ENCODE results near the gene TMEM106B. TPM values are rescaled to one million over a fixed set of nuclear protein-coding genes. Genes with fewer than 3 reads are reported as not detected.
A peak's percentile ranks its signal among the peaks of the same experiment; 100 is the strongest.

Gene TMEM106B
- total RNA-seq, 1 experiment from 2014 or later, result 46.8 TPM

DNA sequence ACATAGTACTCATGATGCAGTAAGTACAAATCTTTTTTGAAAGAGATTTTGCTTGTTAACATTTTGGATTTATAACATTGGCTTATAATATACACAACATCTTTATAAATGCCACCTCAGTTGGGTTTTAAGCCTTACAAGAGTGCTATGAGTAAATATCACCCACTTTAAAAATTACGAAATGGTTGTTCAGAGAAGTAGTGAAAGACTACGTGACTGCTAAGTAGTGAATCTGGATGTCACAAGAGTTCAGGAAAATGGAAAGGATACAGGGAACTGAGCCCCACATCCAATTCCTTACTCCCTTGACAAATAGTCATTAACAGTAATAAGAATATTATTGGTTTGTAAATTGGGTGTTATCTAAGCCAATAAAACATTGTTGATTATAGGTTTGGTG, 20.0 kb downstream of the TMEM106B start:
- Mint-ChIP-seq H3K9me3 (ENCODE audit: unreplicated experiment) (no peaks in the 10 kb centered on the region), H3K4me1 (ENCODE audit: low read depth, unreplicated experiment) (no peaks in the 10 kb centered on the region), H3K27ac (ENCODE audit: unreplicated experiment) (no peak overlapping the region), H3K36me3 (ENCODE audit: insufficient read depth, unreplicated experiment) (peaks cover 6% of the 10 kb centered on the region), H3K4me3 (ENCODE audit: unreplicated experiment) (no peak overlapping the region), H3K27me3 (ENCODE audit: insufficient read depth, unreplicated experiment) (no peaks in the 10 kb centered on the region)
- no peaks in the 10 kb centered on the region for H3K36me3 ChIP-seq (ENCODE audit: control insufficient read depth, insufficient read depth, low read length)
- ChIA-PET CTCF (no interaction called here), POLR2A (no interaction called here)
- no peaks in the 10 kb centered on the region for H3K9me3 ChIP-seq
- H3K4me1 ChIP-seq, result no peaks in the 10 kb centered on the region; the same call in 1 of the 2 replicates
- intact Hi-C loops (cut with micrococcal nuclease; ENCODE audit: unreplicated experiment), result no loop called here
- H3K27me3 ChIP-seq (replicated peaks; ENCODE audit: control insufficient read depth, insufficient read depth, low read length), result no peaks in the 10 kb centered on the region
- no peak for DNase-seq
- BruUV-seq (replicated peaks), result no TSS peak
- H3K4me3 ChIP-seq (ENCODE audit: low read depth, low read length), result no peak overlapping the region
- TF ChIP-seq, protein P1, sequence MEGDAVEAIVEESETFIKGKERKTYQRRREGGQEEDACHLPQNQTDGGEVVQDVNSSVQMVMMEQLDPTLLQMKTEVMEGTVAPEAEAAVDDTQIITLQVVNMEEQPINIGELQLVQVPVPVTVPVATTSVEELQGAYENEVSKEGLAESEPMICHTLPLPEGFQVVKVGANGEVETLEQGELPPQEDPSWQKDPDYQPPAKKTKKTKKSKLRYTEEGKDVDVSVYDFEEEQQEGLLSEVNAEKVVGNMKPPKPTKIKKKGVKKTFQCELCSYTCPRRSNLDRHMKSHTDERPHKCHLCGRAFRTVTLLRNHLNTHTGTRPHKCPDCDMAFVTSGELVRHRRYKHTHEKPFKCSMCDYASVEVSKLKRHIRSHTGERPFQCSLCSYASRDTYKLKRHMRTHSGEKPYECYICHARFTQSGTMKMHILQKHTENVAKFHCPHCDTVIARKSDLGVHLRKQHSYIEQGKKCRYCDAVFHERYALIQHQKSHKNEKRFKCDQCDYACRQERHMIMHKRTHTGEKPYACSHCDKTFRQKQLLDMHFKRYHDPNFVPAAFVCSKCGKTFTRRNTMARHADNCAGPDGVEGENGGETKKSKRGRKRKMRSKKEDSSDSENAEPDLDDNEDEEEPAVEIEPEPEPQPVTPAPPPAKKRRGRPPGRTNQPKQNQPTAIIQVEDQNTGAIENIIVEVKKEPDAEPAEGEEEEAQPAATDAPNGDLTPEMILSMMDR (IDR thresholded peaks at IDR 0.05; ENCODE audit: insufficient read depth in 1 of 2, low read depth in 1 of 2, low read length in 1 of 2, severe bottlenecking in 1 of 2, unreplicated experiment in 1 of 2), result no peak

- intact Hi-C loops (cut with micrococcal nuclease; ENCODE audit: unreplicated experiment), result no loop called here
- CTCF ChIA-PET, result no interaction called here
- no peaks in the 10 kb centered on the region for H3K27me3 Mint-ChIP-seq (ENCODE audit: insufficient read depth, unreplicated experiment)
Observed at GRCh38 chr7:12233175-12233574, 22.1 kb downstream of the TMEM106B start.

GRCh38 chr7:12234334-12234865, 23.3 kb downstream of the TMEM106B start:
- Mint-ChIP-seq H3K36me3 (ENCODE audit: insufficient read depth, unreplicated experiment) (peaks cover 6% of the 10 kb centered on the region), H3K4me3 (ENCODE audit: unreplicated experiment) (no peak overlapping the region), H3K27me3 (ENCODE audit: insufficient read depth, unreplicated experiment) (no peaks in the 10 kb centered on the region), H3K4me1 (ENCODE audit: low read depth, unreplicated experiment) (no peaks in the 10 kb centered on the region), H3K9me3 (ENCODE audit: unreplicated experiment) (peaks cover 15% of the 10 kb centered on the region), H3K27ac (ENCODE audit: unreplicated experiment) (peak overlapping the region; percentile 54)
- Histone ChIP-seq H3K36me3 (ENCODE audit: control insufficient read depth, insufficient read depth, low read length) (no peaks in the 10 kb centered on the region), H3K27me3 (replicated peaks; ENCODE audit: control insufficient read depth, insufficient read depth, low read length) (no peaks in the 10 kb centered on the region), H3K4me1 (no peaks in the 10 kb centered on the region; the same call in 1 of the 2 replicates), H3K9me3 (no peaks in the 10 kb centered on the region), H3K4me3 (ENCODE audit: low read depth, low read length) (no peak overlapping the region)
- intact Hi-C loops (cut with micrococcal nuclease; ENCODE audit: unreplicated experiment), result no loop called here
- BruUV-seq (replicated peaks), result no TSS peak
- TF ChIP-seq, protein P1 (IDR thresholded peaks at IDR 0.05; ENCODE audit: insufficient read depth in 1 of 2, low read depth in 1 of 2, low read length in 1 of 2, severe bottlenecking in 1 of 2, unreplicated experiment in 1 of 2), result no peak
- ChIA-PET CTCF (no interaction called here), POLR2A (interaction anchor here (1.0 kb wide), 1 partner anchor 24 kb away, joined by 3 read pairs; the partner anchor contains the start of gene TMEM106B)
- DNase-seq, result no peak

More at GRCh38 chr7:12233175-12233574, 22.1 kb downstream of the TMEM106B start:
- H3K9me3 ChIP-seq, result no peaks in the 10 kb centered on the region
- Mint-ChIP-seq H3K4me1 (ENCODE audit: low read depth, unreplicated experiment) (no peaks in the 10 kb centered on the region), H3K36me3 (ENCODE audit: insufficient read depth, unreplicated experiment) (peaks cover 2% of the 10 kb centered on the region), H3K4me3 (ENCODE audit: unreplicated experiment) (no peak overlapping the region), H3K9me3 (ENCODE audit: unreplicated experiment) (peaks cover 4% of the 10 kb centered on the region), H3K27ac (ENCODE audit: unreplicated experiment) (no peak overlapping the region)
- POLR2A ChIA-PET, result interaction anchor here (1.0 kb wide), 1 partner anchor 22 kb away, joined by 3 read pairs; the partner anchor contains the start of gene TMEM106B
- no peak overlapping the region for H3K4me3 ChIP-seq (ENCODE audit: low read depth, low read length)
- no peaks in the 10 kb centered on the region for H3K36me3 ChIP-seq (ENCODE audit: control insufficient read depth, insufficient read depth, low read length)
- no TSS peak for BruUV-seq (replicated peaks)
- TF ChIP-seq, protein P1 (IDR thresholded peaks at IDR 0.05; ENCODE audit: insufficient read depth in 1 of 2, low read depth in 1 of 2, low read length in 1 of 2, severe bottlenecking in 1 of 2, unreplicated experiment in 1 of 2), result no peak
- H3K4me1 ChIP-seq, result no peaks in the 10 kb centered on the region; the same call in 1 of the 2 replicates
- DNase-seq, result no peak
- no peaks in the 10 kb centered on the region for H3K27me3 ChIP-seq (replicated peaks; ENCODE audit: control insufficient read depth, insufficient read depth, low read length)

Data from Caco-2 (cell line).